ENCODE measurements around the gene SVBP. TPM values are rescaled to one million over a fixed set of nuclear protein-coding genes. Genes with fewer than 3 reads are reported as not detected.

SVBP gene
- total RNA-seq, 1 experiment from 2014 or later, result 10.1 TPM

DNA sequence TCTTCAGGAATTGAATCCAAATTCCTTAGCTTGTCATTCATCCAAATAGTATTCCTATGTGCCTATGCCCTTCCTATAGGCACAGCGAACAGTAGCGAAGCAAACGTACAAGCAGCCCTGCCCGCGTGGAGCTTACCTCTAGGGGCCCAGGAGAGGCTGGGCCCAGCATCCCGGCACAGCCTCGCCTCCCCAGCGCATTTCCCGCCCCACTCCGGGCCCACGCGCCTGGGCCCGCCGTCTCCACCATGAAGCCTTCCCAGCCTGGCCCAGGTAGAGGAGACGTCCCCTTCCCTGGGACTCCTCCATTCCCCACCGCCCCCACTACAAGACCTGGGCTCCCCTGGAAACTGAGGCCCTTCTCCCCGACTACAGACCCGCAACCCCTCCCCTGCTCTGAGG is 32.7 kb downstream of the SVBP start:
- peaks cover 14% of the 10 kb centered on the region for H3K36me3 Mint-ChIP-seq (ENCODE audit: insufficient read depth, unreplicated experiment)
- no peaks in the 10 kb centered on the region for H3K27me3 Mint-ChIP-seq (ENCODE audit: unreplicated experiment)
- H3K9me3 Mint-ChIP-seq (ENCODE audit: low read depth, unreplicated experiment), result no peaks in the 10 kb centered on the region
- TF ChIP-seq, protein P1, sequence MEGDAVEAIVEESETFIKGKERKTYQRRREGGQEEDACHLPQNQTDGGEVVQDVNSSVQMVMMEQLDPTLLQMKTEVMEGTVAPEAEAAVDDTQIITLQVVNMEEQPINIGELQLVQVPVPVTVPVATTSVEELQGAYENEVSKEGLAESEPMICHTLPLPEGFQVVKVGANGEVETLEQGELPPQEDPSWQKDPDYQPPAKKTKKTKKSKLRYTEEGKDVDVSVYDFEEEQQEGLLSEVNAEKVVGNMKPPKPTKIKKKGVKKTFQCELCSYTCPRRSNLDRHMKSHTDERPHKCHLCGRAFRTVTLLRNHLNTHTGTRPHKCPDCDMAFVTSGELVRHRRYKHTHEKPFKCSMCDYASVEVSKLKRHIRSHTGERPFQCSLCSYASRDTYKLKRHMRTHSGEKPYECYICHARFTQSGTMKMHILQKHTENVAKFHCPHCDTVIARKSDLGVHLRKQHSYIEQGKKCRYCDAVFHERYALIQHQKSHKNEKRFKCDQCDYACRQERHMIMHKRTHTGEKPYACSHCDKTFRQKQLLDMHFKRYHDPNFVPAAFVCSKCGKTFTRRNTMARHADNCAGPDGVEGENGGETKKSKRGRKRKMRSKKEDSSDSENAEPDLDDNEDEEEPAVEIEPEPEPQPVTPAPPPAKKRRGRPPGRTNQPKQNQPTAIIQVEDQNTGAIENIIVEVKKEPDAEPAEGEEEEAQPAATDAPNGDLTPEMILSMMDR (IDR thresholded peaks at IDR 0.05; ENCODE audit: unreplicated experiment), result no peak
- no TSS peak for BruUV-seq (replicated peaks)
- intact Hi-C loops (cut with micrococcal nuclease; ENCODE audit: unreplicated experiment), result no loop called here
- no peak for DNase-seq
- H3K4me3 Mint-ChIP-seq (ENCODE audit: low read depth, unreplicated experiment), result no peak overlapping the region
- no peaks in the 10 kb centered on the region for H3K4me1 Mint-ChIP-seq (ENCODE audit: low read depth, unreplicated experiment)
- CTCF ChIA-PET, result interaction anchor here (0.5 kb wide), 1 partner anchor 19 kb away, joined by 7 read pairs; no protein-coding TSS in a partner anchor
- H3K27ac Mint-ChIP-seq (ENCODE audit: unreplicated experiment), result no peak overlapping the region

GRCh38 chr1:42783092-42783491 is 34.1 kb downstream of the SVBP start:
- H3K36me3 Mint-ChIP-seq (ENCODE audit: insufficient read depth, unreplicated experiment), result peaks cover 14% of the 10 kb centered on the region

DNA sequence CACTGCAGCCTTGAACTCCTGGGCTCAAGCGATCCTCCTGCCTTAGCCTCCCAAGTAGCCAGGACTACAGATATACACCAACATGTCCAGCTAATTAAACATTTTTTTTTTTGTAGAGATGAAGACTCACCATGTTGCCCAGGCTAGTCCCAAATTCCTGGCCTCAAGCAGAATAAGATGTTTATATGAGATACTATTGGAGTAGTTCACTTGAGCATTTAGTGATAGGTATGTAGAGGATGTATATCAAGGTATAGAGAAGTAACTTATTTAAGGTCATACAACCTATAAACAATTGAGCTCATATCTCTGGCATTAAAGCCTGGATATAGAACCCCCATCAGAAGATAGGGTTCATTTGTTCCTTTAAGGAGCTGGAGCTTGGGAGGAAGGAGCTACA is 37.0 kb downstream of the SVBP start:
- DNase-seq, result no peak
- CTCF ChIA-PET, result interaction anchor here (0.8 kb wide), 1 partner anchor 12 kb away, joined by 4 read pairs; no protein-coding TSS in a partner anchor
- peaks cover 22% of the 10 kb centered on the region for H3K36me3 Mint-ChIP-seq (ENCODE audit: insufficient read depth, unreplicated experiment)
- intact Hi-C loops (cut with micrococcal nuclease; ENCODE audit: unreplicated experiment), result no loop called here
- H3K27ac Mint-ChIP-seq (ENCODE audit: unreplicated experiment), result no peak overlapping the region
- no peaks in the 10 kb centered on the region for H3K9me3 Mint-ChIP-seq (ENCODE audit: low read depth, unreplicated experiment)
- H3K4me1 Mint-ChIP-seq (ENCODE audit: low read depth, unreplicated experiment), result no peaks in the 10 kb centered on the region
- H3K4me3 Mint-ChIP-seq (ENCODE audit: low read depth, unreplicated experiment), result no peak overlapping the region
- TF ChIP-seq, protein P1 (IDR thresholded peaks at IDR 0.05; ENCODE audit: unreplicated experiment), result no peak
- no peaks in the 10 kb centered on the region for H3K27me3 Mint-ChIP-seq (ENCODE audit: unreplicated experiment)
- no TSS peak for BruUV-seq (replicated peaks)

More at GRCh38 chr1:42783092-42783491, 34.1 kb downstream of the SVBP start:
- Mint-ChIP-seq H3K27me3 (ENCODE audit: unreplicated experiment) (no peaks in the 10 kb centered on the region), H3K9me3 (ENCODE audit: low read depth, unreplicated experiment) (no peaks in the 10 kb centered on the region), H3K27ac (ENCODE audit: unreplicated experiment) (no peak overlapping the region), H3K4me3 (ENCODE audit: low read depth, unreplicated experiment) (no peak overlapping the region), H3K4me1 (ENCODE audit: low read depth, unreplicated experiment) (no peaks in the 10 kb centered on the region)
- TF ChIP-seq, protein P1 (IDR thresholded peaks at IDR 0.05; ENCODE audit: unreplicated experiment), result no peak
- intact Hi-C loops (cut with micrococcal nuclease; ENCODE audit: unreplicated experiment), result no loop called here
- CTCF ChIA-PET, result interaction anchor here (1.1 kb wide), 1 partner anchor 47 kb away, joined by 3 read pairs; no protein-coding TSS in a partner anchor
- no TSS peak for BruUV-seq (replicated peaks)
- DNase-seq, result no peak

- H3K4me3 Mint-ChIP-seq (ENCODE audit: low read depth, unreplicated experiment), result no peak overlapping the region
- intact Hi-C loops (cut with micrococcal nuclease; ENCODE audit: unreplicated experiment), result loop anchor here (5.0 kb wide), 1 partner anchor 133 kb away; no protein-coding TSS in a partner anchor
- CTCF ChIA-PET, result no interaction called here
Observed at GRCh38 chr1:42779725-42780124, 37.5 kb downstream of the SVBP start.

More at GRCh38 chr1:42779725-42780124, 37.5 kb downstream of the SVBP start:
- no peaks in the 10 kb centered on the region for H3K27me3 Mint-ChIP-seq (ENCODE audit: unreplicated experiment)
- TF ChIP-seq, protein P1 (IDR thresholded peaks at IDR 0.05; ENCODE audit: unreplicated experiment), result no peak
- H3K36me3 Mint-ChIP-seq (ENCODE audit: insufficient read depth, unreplicated experiment), result peaks cover 23% of the 10 kb centered on the region
- BruUV-seq (replicated peaks), result no TSS peak
- no peak overlapping the region for H3K27ac Mint-ChIP-seq (ENCODE audit: unreplicated experiment)
- DNase-seq, result no peak
- no peaks in the 10 kb centered on the region for H3K4me1 Mint-ChIP-seq (ENCODE audit: low read depth, unreplicated experiment)
- no peaks in the 10 kb centered on the region for H3K9me3 Mint-ChIP-seq (ENCODE audit: low read depth, unreplicated experiment)
